Glutamatergic neuron (in vitro differentiated cells): Measurements from ENCODE around the gene PRKAA1. TPM values are rescaled to one million over a fixed set of nuclear protein-coding genes. Genes with fewer than 3 reads are reported as not detected.

Source experiments
- DNase-seq: peaks from one replicate; pipeline ENCODE4 v3.0.0; 2022
- H3K27ac Mint-ChIP-seq: one replicate; pipeline ENCODE4 v1.8.0; 2020; ENCODE audit warnings: mild to moderate bottlenecking, mixed read lengths, inconsistent platforms; ENCODE audit not compliant: unreplicated experiment
- H3K27me3 Mint-ChIP-seq: one replicate; pipeline ENCODE4 v1.8.0; 2020; ENCODE audit warnings: mild to moderate bottlenecking, moderate library complexity, mixed read lengths, inconsistent platforms; ENCODE audit not compliant: unreplicated experiment
- H3K36me3 Mint-ChIP-seq: one replicate; pipeline ENCODE4 v1.8.0; 2020; ENCODE audit warnings: mild to moderate bottlenecking, mixed read lengths, inconsistent platforms; ENCODE audit not compliant: unreplicated experiment
- H3K4me1 Mint-ChIP-seq: one replicate; pipeline ENCODE4 v1.8.0; 2020; ENCODE audit warnings: mild to moderate bottlenecking, low read depth, mixed read lengths, inconsistent platforms; ENCODE audit not compliant: unreplicated experiment
- H3K4me3 Mint-ChIP-seq: one replicate; pipeline ENCODE4 v1.8.0; 2020; ENCODE audit warnings: mild to moderate bottlenecking, mixed read lengths, inconsistent platforms; ENCODE audit not compliant: unreplicated experiment
- H3K9me3 Mint-ChIP-seq: one replicate; pipeline ENCODE4 v1.8.0; 2020; ENCODE audit warnings: mild to moderate bottlenecking, moderate library complexity, mixed read lengths, inconsistent platforms; ENCODE audit not compliant: unreplicated experiment
- CTCF ChIP-seq: fragments of 200-600 bp; sonication (generic); IDR thresholded peaks from one replicate; pipeline ENCODE4 v1.5.0; 2021; ENCODE audit not compliant: partially characterized antibody, unreplicated experiment
- total RNA-seq: library from RNA; stranded (reverse); fragmentation: NEBNext Ultra II Directional; extraction: Animal tissue kit (Norgen Biotek cat#: 25700); gene quantifications from one replicate; pipeline ENCODE4 v1.2.1, GENCODE V29; 2021; ENCODE audit not compliant: unreplicated experiment

Gene PRKAA1
- total RNA-seq, 1 donor from 2014 or later, result 49.0 TPM

GRCh38 chr5:40770764-40771163 lies 27.4 kb downstream of the PRKAA1 start:
- no peaks in the 10 kb centered on the region for H3K9me3 Mint-ChIP-seq
- no peaks in the 10 kb centered on the region for H3K27me3 Mint-ChIP-seq
- H3K4me1 Mint-ChIP-seq, result no peaks in the 10 kb centered on the region
- H3K36me3 Mint-ChIP-seq, result no peaks in the 10 kb centered on the region
- no peak overlapping the region for H3K4me3 Mint-ChIP-seq
- H3K27ac Mint-ChIP-seq, result no peak overlapping the region
- no peak for DNase-seq
- no peak for TF ChIP-seq CTCF

- Mint-ChIP-seq H3K4me3 (no peak overlapping the region), H3K27ac (no peak overlapping the region), H3K9me3 (no peaks in the 10 kb centered on the region), H3K36me3 (no peaks in the 10 kb centered on the region), H3K4me1 (no peaks in the 10 kb centered on the region), H3K27me3 (no peaks in the 10 kb centered on the region)
- DNase-seq, result no peak
- no peak for TF ChIP-seq CTCF
Measured at GRCh38 chr5:40762705-40763104, 35.5 kb downstream of the PRKAA1 start.

- Mint-ChIP-seq H3K4me3 (no peak overlapping the region), H3K36me3 (no peaks in the 10 kb centered on the region)
Measured at GRCh38 chr5:40757400-40757799, 40.8 kb downstream of the PRKAA1 start.

GRCh38 chr5:40755407-40756365 lies 42.5 kb downstream of the PRKAA1 start, which contains the start of gene TTC33:
TSS of gene TTC33 (minus strand) at chr5:40755961. CDS start at chr5:40747018, 8,943 bp downstream.
- no peak within 1 kb of the TSS for H3K4me3 Mint-ChIP-seq
- no peaks in the 10 kb centered on the region for H3K4me1 Mint-ChIP-seq
- peak; percentile 28 for TF ChIP-seq CTCF
- peak; percentile 96 for DNase-seq
- no peak within 1 kb of the TSS for H3K27ac Mint-ChIP-seq
- no peaks in the 10 kb centered on the region for H3K27me3 Mint-ChIP-seq
- H3K36me3 Mint-ChIP-seq, result no peaks in the 10 kb centered on the region
- peaks cover 2% of the 10 kb centered on the region for H3K9me3 Mint-ChIP-seq

More at GRCh38 chr5:40757400-40757799, 40.8 kb downstream of the PRKAA1 start:
- Mint-ChIP-seq H3K27ac (no peak overlapping the region), H3K9me3 (no peaks in the 10 kb centered on the region), H3K27me3 (no peaks in the 10 kb centered on the region), H3K4me1 (no peaks in the 10 kb centered on the region)
- DNase-seq, result no peak
- TF ChIP-seq CTCF, result no peak

- H3K4me1 Mint-ChIP-seq, result no peaks in the 10 kb centered on the region
- no peaks in the 10 kb centered on the region for H3K36me3 Mint-ChIP-seq
- peaks cover 2% of the 10 kb centered on the region for H3K9me3 Mint-ChIP-seq
- DNase-seq, result peak; percentile 44
- H3K4me3 Mint-ChIP-seq, result no peak overlapping the region
- TF ChIP-seq CTCF, result no peak
- H3K27me3 Mint-ChIP-seq, result no peaks in the 10 kb centered on the region
- no peak overlapping the region for H3K27ac Mint-ChIP-seq
Measured at GRCh38 chr5:40755093-40755406, 43.1 kb downstream of the PRKAA1 start.
